K562 (cell line): ENCODE results near the gene MEDAG. TPM values are rescaled to one million over a fixed set of nuclear protein-coding genes. Genes with fewer than 3 reads are reported as not detected.

Source experiments
- ATAC-seq: fragments of 200-7000 bp; cut with Tn5 transposase; 3 replicates; pipeline ENCODE4 v1.9.1; 2020; ENCODE audit warnings: moderate library complexity
- BruUV-seq: library from RNA; stranded (reverse); fragments of 400-500 nt; replicated peaks from 2 replicates; lab custom pipeline; 2021; lab: Mats Ljungman, UMichigan
- CTCF ChIA-PET: fragments of 300-600 bp; formaldehyde crosslinking; extraction: SDS; loops from one replicate; lab custom pipeline; 2021; ENCODE audit warnings: low intra/inter-chr PET ratio; lab: Yijun Ruan, JAX
- POLR2A ChIA-PET: fragments of 300-600, 350-650 bp; sonication (Branson Sonifier 250); formaldehyde crosslinking; extraction: SDS; loops from one replicate; lab custom pipeline; 2021; ENCODE audit warnings: antibody characterized with exemption, inconsistent platforms; lab: Yijun Ruan, JAX
- DNase-seq, 4 experiments: peaks; one replicate each; pipeline versions ENCODE4 v3.0.0 to v3.0.0-alpha.2; 2011 to 2018; ENCODE audit warnings: low spot score in 3 of 4, mixed read lengths in 3 of 4; ENCODE audit errors: extremely low read depth in 1 of 4
- FAIRE-seq: peaks from 2 replicates; lab custom pipeline; 2011; peaks lifted over from hg19 to GRCh38; lab: Jason Lieb, UNC
- H2AFZ ChIP-seq: 2 replicates; pipeline ENCODE4 v1.6.0; 2011; ENCODE audit warnings: low read depth, low read length, control low read depth, inconsistent platforms
- H3K27ac ChIP-seq: fragments of 200-600 bp; 3 replicates; pipeline ENCODE4 v1.8.0; 2011; ENCODE audit warnings: low read depth, mild to moderate bottlenecking, control low read depth, inconsistent platforms, low read length, moderate library complexity, mixed read lengths; ENCODE audit errors: extremely low read depth
- H3K27me3 ChIP-seq, 2 experiments: fragments of 300-600 bp in 1 of 2; 2 replicates in 1 of 2; 3 replicates in 1 of 2; pipeline versions ENCODE4 v1.6.0 to v1.8.0; 2011; ENCODE audit warnings: inconsistent platforms in 2 of 2, low read length in 2 of 2, mild to moderate bottlenecking in 1 of 2, mixed read lengths in 1 of 2, moderate library complexity in 1 of 2; ENCODE audit not compliant: control insufficient read depth in 2 of 2, insufficient read depth in 2 of 2
- H3K36me3 ChIP-seq: fragments of 300-600 bp; 3 replicates; pipeline ENCODE4 v1.8.0; 2011; ENCODE audit warnings: mild to moderate bottlenecking, low read length, inconsistent platforms; ENCODE audit not compliant: control insufficient read depth, insufficient read depth
- H3K4me1 ChIP-seq, 2 experiments: fragments of 200-600 bp in 1 of 2; replicated peaks in 1 of 2; 2 replicates in 1 of 2; 3 replicates in 1 of 2; pipeline versions ENCODE4 v1.5.1 to v1.8.0; 2011; ENCODE audit warnings: inconsistent platforms in 2 of 2, low read length in 2 of 2, mild to moderate bottlenecking in 1 of 2, mixed read lengths in 1 of 2, moderate library complexity in 1 of 2; ENCODE audit not compliant: control insufficient read depth in 2 of 2, insufficient read depth in 2 of 2
- H3K4me2 ChIP-seq: 2 replicates; pipeline ENCODE4 v1.6.1; 2011; ENCODE audit warnings: low read length, control low read depth, inconsistent platforms, mixed read lengths; ENCODE audit not compliant: insufficient read depth
- H3K4me3 ChIP-seq: fragments of 200-600 bp; sonication (generic), shearing (Covaris generic); 2 replicates; pipeline ENCODE4 v1.5.1; 2016; ENCODE audit warnings: control low read depth, inconsistent platforms
- H3K79me2 ChIP-seq: fragments of 200-600 bp; 3 replicates; pipeline ENCODE4 v1.8.0; 2011; ENCODE audit warnings: low read length, inconsistent platforms; ENCODE audit not compliant: control insufficient read depth, insufficient read depth
- H3K9ac ChIP-seq, 2 experiments: 2 replicates each; pipeline versions ENCODE4 v1.6.0 to v1.6.1; 2011; ENCODE audit warnings: low read depth in 2 of 2, low read length in 2 of 2, control low read depth in 1 of 2, inconsistent platforms in 1 of 2, mild to moderate bottlenecking in 1 of 2, mixed read lengths in 1 of 2; ENCODE audit not compliant: insufficient read depth in 1 of 2
- H3K9me1 ChIP-seq: one replicate; pipeline ENCODE4 v1.6.0; 2011; ENCODE audit warnings: inconsistent platforms, mild to moderate bottlenecking, low read length, moderate library complexity; ENCODE audit not compliant: control insufficient read depth, insufficient read depth
- H3K9me3 ChIP-seq: replicated peaks from 2 replicates; pipeline ENCODE4 v1.5.1; 2011; ENCODE audit warnings: low read depth, low read length, inconsistent platforms; ENCODE audit not compliant: control insufficient read depth, insufficient read depth
- H4K20me1 ChIP-seq: replicated peaks from 2 replicates; pipeline ENCODE4 v1.6.1; 2011; ENCODE audit warnings: low read length, inconsistent platforms, mixed read lengths; ENCODE audit not compliant: control insufficient read depth, insufficient read depth
- ARID1B ChIP-seq: fragments of 450-650 bp; IDR thresholded peaks from 2 replicates; pipeline ENCODE4 v1.6.1; 2016; ENCODE audit warnings: antibody characterized with exemption, mild to moderate bottlenecking, inconsistent platforms
- BCOR ChIP-seq: fragments of 450-650 bp; IDR thresholded peaks from 2 replicates; pipeline ENCODE4 v1.6.1; 2016
- CBX3 ChIP-seq, 2 experiments: IDR thresholded peaks; 1 replicate in 1 of 2; 2 replicates in 1 of 2; pipeline ENCODE4 v1.6.1; 2012; ENCODE audit warnings: inconsistent platforms in 2 of 2, low read length in 2 of 2, borderline replicate concordance in 1 of 2, control low read depth in 1 of 2
- COPS2 ChIP-seq: fragments of 450-650 bp; conservative IDR thresholded peaks from 2 replicates; pipeline ENCODE4 v1.6.1; 2016; ENCODE audit warnings: mild to moderate bottlenecking, moderate library complexity
- CREM ChIP-seq: IDR thresholded peaks from 2 replicates; pipeline ENCODE4 v1.6.1; 2014; ENCODE audit warnings: antibody characterized with exemption, low read depth
- FIP1L1 ChIP-seq: fragments of 200-400 bp; formaldehyde crosslinking; IDR thresholded peaks from 2 replicates; pipeline ENCODE4 v1.6.1; 2018; ENCODE audit warnings: mild to moderate bottlenecking, low read depth, low read length; ENCODE audit not compliant: poor library complexity, severe bottlenecking
- GTF2E2 ChIP-seq: fragments of 200-800 bp; sonication (Bioruptor generic); IDR thresholded peaks from 2 replicates; pipeline ENCODE4 v1.6.1; 2016; ENCODE audit warnings: missing genetic modification characterization, missing compliant biosample characterization
- LEF1 ChIP-seq: fragments of 450-650 bp; IDR thresholded peaks from 2 replicates; pipeline ENCODE4 v1.6.1; 2016; ENCODE audit warnings: mild to moderate bottlenecking
- NCOA1 ChIP-seq: fragments of 450-650 bp; IDR thresholded peaks from 2 replicates; pipeline ENCODE4 v1.6.1; 2016; ENCODE audit warnings: low read depth
- NEUROD1 ChIP-seq: fragments of 150-350 bp; IDR thresholded peaks from 2 replicates; pipeline ENCODE4 v1.6.1; 2014; ENCODE audit warnings: borderline replicate concordance, low read length, low read depth; ENCODE audit not compliant: partially characterized antibody
- NFYB ChIP-seq: IDR thresholded peaks from 2 replicates; pipeline ENCODE4 v1.6.1; 2011; ENCODE audit warnings: mild to moderate bottlenecking, moderate library complexity; ENCODE audit not compliant: insufficient read length; ENCODE audit errors: extremely low read depth
- SRSF7 ChIP-seq: fragments of 200-400 bp; formaldehyde crosslinking; optimal IDR thresholded peaks from 2 replicates; pipeline ENCODE3; 2017; ENCODE audit warnings: mild to moderate bottlenecking, low read depth, low read length
- ZNF140 ChIP-seq: fragments of 250-450 bp; sonication (Bioruptor Pico); IDR thresholded peaks from 2 replicates; pipeline ENCODE4 v1.8.0; 2021; ENCODE audit warnings: moderate library complexity, mild to moderate bottlenecking, inconsistent platforms
- ZNF696 ChIP-seq: fragments of 250-450 bp; sonication (Bioruptor Pico); conservative IDR thresholded peaks from 2 replicates; pipeline ENCODE4 v1.4.0; 2020; ENCODE audit warnings: mild to moderate bottlenecking, moderate library complexity
- WGBS: fragments of 100-300 bp; shearing (Covaris generic); methylation state at CpG from one replicate; pipeline ENCODE4 v1.1.6; 2016; ENCODE audit warnings: low coverage, mixed read lengths; ENCODE audit not compliant: insufficient coverage; ENCODE audit errors: missing lambda C conversion rate; 5-methylcytosine and 5-hydroxymethylcytosine counted together
- in situ Hi-C: fragments of 300-500 bp; cut with MboI; formaldehyde crosslinking; loops from 4 replicates; pipeline ENCODE4 v1.15.0; 2018; ENCODE audit warnings: inconsistent platforms, mixed read lengths
- intact Hi-C: fragments of 100-400 bp; cut with micrococcal nuclease; formaldehyde crosslinking; loops from 2 replicates; pipeline ENCODE4 v1.14.2; 2022
- polyA plus RNA-seq, 8 experiments: library from polyadenylated mRNA; depleted of rRNA in 4 of 8; stranded (reverse) in 5 of 8; unstranded in 3 of 8; fragments of >200 nt; fragmentation: Nextera tagmentation in 2 of 8; fragmentation: Illumina TruSeq in 1 of 8; extraction: Ambion mirVana in 2 of 8; extraction: Trizol in 1 of 8; gene quantifications; 2 replicates each; pipeline versions ENCODE4 v1.2.1 to v1.2.3, GENCODE V29; 2011 to 2014; ENCODE audit warnings: inconsistent platforms in 1 of 8, missing spikeins in 1 of 8
- total RNA-seq, 7 experiments: library from RNA; depleted of rRNA in 6 of 7; stranded (reverse); fragments of >200 nt in 6 of 7; fragmentation: Illumina TruSeq in 2 of 7; extraction: Trizol in 2 of 7; gene quantifications; 2 replicates each; pipeline versions ENCODE4 v1.2.1 to v1.2.3, GENCODE V29; 2011 to 2021; ENCODE audit warnings: low replicate concordance in 1 of 7
- TF ChIP-seq, protein P1 (sequence below), 3 experiments: IDR thresholded peaks in 2 of 3; conservative IDR thresholded peaks in 1 of 3; 2 replicates each; pipeline ENCODE4 v1.5.1; 2011 to 2012; ENCODE audit warnings: low read length in 3 of 3, mild to moderate bottlenecking in 3 of 3, control low read depth in 2 of 3, improper control_type of control experiment in 1 of 3, inconsistent platforms in 1 of 3, low read depth in 1 of 3, mixed read lengths in 1 of 3, moderate library complexity in 1 of 3; ENCODE audit not compliant: insufficient read depth in 2 of 3
- TF ChIP-seq, protein P2 (sequence below): sonication (generic); formaldehyde crosslinking; IDR thresholded peaks from 2 replicates; pipeline ENCODE4 v1.8.0; 2023; ENCODE audit warnings: mild to moderate bottlenecking, missing genetic modification reagents
- TF ChIP-seq, protein P3 (sequence below), 2 experiments: fragments of 450-650 bp in 1 of 2; sonication (generic) in 1 of 2; formaldehyde crosslinking in 1 of 2; IDR thresholded peaks in 1 of 2; conservative IDR thresholded peaks in 1 of 2; 2 replicates each; pipeline versions ENCODE4 v1.6.1 to v1.8.1; 2016 to 2023; ENCODE audit warnings: mild to moderate bottlenecking in 2 of 2, moderate library complexity in 2 of 2, inconsistent platforms in 1 of 2, missing genetic modification reagents in 1 of 2

Gene MEDAG
- total and polyA plus RNA-seq, 9 of the 15 experiments (the other 6 are each of a cell fraction or from before 2014, with no cell fraction given), result not detected

DNA sequence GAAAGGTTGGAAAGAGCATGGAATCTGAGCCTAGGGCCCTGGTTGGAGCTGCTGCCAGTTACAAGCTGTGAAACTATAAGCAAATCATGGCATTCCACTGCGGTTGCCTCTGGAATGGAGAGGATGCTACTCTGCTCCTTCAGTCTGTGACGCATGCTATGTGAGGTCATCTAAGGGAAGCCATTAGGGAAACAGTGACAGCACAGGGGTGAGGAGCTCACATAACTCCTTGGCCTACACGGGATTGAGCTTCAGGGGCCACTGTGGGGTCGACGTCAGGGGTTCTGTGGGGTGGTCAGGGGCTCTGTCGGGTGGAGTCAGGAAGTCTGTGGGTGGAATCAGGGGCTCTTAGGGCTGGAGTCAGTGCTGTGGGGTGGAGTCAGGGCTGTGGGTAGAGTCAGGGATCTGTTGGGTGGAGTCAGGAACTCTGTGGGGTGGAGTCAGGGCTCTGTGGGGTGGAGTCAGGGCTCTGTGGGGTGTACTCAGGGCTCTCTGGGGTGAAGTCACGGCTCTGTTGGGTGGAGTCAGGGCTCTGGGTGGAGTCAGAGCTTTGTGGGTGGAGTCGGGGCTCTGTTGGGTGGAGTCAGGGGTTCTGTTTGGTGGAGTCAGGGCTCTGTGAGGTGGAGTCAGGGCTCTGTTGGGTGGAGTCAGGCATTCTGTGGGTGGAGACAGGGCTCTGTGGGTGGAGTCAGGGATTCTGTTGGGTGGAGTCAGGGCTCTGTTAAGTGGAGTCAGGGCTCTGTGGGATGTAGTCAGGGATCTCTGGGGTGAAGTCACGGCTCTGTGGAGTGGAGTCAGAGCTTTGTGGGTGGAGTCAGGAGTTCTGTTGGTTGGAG is 35.8 kb upstream of the MEDAG start:
- CTCF ChIA-PET, result no interaction called here
- in situ Hi-C loops, result no loop called here
- H3K27ac ChIP-seq, result no peak overlapping the region
- TF ChIP-seq LEF1 (no peak), FIP1L1 (no peak), ZNF140 (CRISPR knock-in tag) (no peak), ZNF696 (CRISPR knock-in tag) (no peak), CREM (peak; percentile 71), SRSF7 (no peak), CBX3 (IDR thresholded peaks at IDR 0.05; ENCODE audit: borderline replicate concordance in 1 of 2, low read length in 2 of 2) (no peak), COPS2 (no peak), NFYB (no peak), GTF2E2 (tag) (no peak), NEUROD1 (no peak), ARID1B (no peak), BCOR (no peak), NCOA1 (0 out of 2 replicates have a peak, but pooled peaks have one; percentile 15)
- TF ChIP-seq, protein P1, sequence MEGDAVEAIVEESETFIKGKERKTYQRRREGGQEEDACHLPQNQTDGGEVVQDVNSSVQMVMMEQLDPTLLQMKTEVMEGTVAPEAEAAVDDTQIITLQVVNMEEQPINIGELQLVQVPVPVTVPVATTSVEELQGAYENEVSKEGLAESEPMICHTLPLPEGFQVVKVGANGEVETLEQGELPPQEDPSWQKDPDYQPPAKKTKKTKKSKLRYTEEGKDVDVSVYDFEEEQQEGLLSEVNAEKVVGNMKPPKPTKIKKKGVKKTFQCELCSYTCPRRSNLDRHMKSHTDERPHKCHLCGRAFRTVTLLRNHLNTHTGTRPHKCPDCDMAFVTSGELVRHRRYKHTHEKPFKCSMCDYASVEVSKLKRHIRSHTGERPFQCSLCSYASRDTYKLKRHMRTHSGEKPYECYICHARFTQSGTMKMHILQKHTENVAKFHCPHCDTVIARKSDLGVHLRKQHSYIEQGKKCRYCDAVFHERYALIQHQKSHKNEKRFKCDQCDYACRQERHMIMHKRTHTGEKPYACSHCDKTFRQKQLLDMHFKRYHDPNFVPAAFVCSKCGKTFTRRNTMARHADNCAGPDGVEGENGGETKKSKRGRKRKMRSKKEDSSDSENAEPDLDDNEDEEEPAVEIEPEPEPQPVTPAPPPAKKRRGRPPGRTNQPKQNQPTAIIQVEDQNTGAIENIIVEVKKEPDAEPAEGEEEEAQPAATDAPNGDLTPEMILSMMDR (IDR thresholded peaks at IDR 0.05 in 2 of 3, conservative IDR thresholded peaks at IDR 0.05 in 1 of 3; ENCODE audit: insufficient read depth in 2 of 3, low read depth in 1 of 3, low read length in 3 of 3), result no peak
- TF ChIP-seq, protein P2, sequence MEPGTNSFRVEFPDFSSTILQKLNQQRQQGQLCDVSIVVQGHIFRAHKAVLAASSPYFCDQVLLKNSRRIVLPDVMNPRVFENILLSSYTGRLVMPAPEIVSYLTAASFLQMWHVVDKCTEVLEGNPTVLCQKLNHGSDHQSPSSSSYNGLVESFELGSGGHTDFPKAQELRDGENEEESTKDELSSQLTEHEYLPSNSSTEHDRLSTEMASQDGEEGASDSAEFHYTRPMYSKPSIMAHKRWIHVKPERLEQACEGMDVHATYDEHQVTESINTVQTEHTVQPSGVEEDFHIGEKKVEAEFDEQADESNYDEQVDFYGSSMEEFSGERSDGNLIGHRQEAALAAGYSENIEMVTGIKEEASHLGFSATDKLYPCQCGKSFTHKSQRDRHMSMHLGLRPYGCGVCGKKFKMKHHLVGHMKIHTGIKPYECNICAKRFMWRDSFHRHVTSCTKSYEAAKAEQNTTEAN (CRISPR knock-in tag), result no peak
- TF ChIP-seq, protein P3, sequence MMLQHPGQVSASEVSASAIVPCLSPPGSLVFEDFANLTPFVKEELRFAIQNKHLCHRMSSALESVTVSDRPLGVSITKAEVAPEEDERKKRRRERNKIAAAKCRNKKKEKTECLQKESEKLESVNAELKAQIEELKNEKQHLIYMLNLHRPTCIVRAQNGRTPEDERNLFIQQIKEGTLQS (IDR thresholded peaks at IDR 0.05), result peak; percentile 62; the same call in 1 of the 2 replicates
- TF ChIP-seq, protein P3 (CRISPR knock-in tag; conservative IDR thresholded peaks at IDR 0.05), result no peak

More for the DNA sequence above, 35.8 kb upstream of the MEDAG start:
- BruUV-seq, result no TSS peak
- ATAC-seq, result peak; percentile 100
- Histone ChIP-seq H3K27me3 (peaks cover 0 to 15% of the 10 kb centered on the region in 2 experiments; a peak in 1 of 5 replicates), H3K4me2 (peak overlapping the region; percentile 62), H3K9me3 (no peaks in the 10 kb centered on the region), H4K20me1 (no peaks in the 10 kb centered on the region), H3K4me3 (peak overlapping the region; percentile 21; the same call in 1 of the 2 replicates), H3K4me1 (peaks cover 0 to 5% of the 10 kb centered on the region in 2 experiments; a peak in 3 of 5 replicates), H3K9me1 (no peaks in the 10 kb centered on the region), H3K36me3 (no peaks in the 10 kb centered on the region), H3K79me2 (no peaks in the 10 kb centered on the region), H3K9ac (peak overlapping the region in 1 of 2 experiments; percentile 19; a peak in 1 of 4 replicates), H2AFZ (peak overlapping the region; percentile 79)
- POLR2A ChIA-PET, result interaction anchor here (0.6 to 1.3 kb wide), 3 partner anchors 14 to 1029 kb away, joined by 3 to 4 read pairs (median 3); no protein-coding TSS in a partner anchor
- peak; percentile 92 for FAIRE-seq
- WGBS, result 3% methylated on average over 5 of the region's 9 CpGs
- intact Hi-C loops, result loop anchor here (10.0 kb wide), 1 partner anchor 175 kb away; no protein-coding TSS in a partner anchor
- DNase-seq, result peak; percentile 78 to 81 (median 78)
